ENCODE results near the gene CACNA2D2. TPM values are rescaled to one million over a fixed set of nuclear protein-coding genes. Genes with fewer than 3 reads are reported as not detected.

Gene CACNA2D2
- polyA plus RNA-seq, 3 donors = 13.9 to 16.1 (median 14.0) TPM

DNA sequence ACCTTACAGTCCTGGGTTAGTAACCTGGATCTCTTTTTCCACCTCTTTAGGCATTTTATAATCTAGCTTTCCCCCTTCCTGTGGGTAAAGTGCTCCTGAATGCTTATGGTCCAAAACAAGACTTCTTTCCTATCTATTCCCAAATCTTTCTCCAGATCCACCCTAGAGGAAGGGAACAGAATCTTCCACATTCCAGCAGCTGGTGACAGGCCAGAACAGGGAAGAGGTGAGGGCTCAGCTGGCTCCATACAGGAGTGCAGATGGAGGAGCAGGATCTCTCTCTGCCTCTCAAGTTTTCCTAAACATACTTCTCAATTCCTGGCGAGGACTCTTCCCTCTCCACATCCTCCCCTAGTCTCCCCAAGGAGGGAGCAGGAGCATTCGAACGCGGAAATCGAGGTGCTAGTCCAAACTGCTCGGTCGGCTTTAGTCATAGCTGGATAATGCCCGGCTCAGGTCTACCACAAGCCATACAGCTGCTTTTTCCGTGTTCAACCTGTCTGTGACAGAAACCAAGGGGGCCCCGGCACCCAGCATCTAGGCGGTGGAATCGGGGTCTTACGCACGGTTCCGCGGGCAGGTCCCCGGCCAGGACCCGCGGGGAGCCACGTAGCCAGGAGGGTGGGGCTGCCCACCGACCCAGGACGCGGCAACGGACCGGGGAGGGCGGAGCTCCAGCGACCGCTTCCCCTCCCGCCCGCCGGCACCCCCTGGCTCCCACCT is 166.8 kb downstream of the CACNA2D2 start:
- DNase-seq (ENCODE audit: low read depth in 3 of 3, low spot score in 2 of 3) = no peak

GRCh38 chr3:50334339-50335075 is 168.9 kb downstream of the CACNA2D2 start:
- DNase-seq (ENCODE audit: low read depth in 3 of 3, low spot score in 2 of 3) = no peak

GRCh38 chr3:50333744-50334328 is 169.6 kb downstream of the CACNA2D2 start:
- no peak for DNase-seq (ENCODE audit: low read depth in 3 of 3, low spot score in 2 of 3)

- DNase-seq (ENCODE audit: low read depth in 3 of 3, low spot score in 2 of 3) = no peak
Measured at GRCh38 chr3:50331364-50331907, 172.0 kb downstream of the CACNA2D2 start.

GRCh38 chr3:50330330-50330729 is 173.1 kb downstream of the CACNA2D2 start:
- DNase-seq (ENCODE audit: low read depth in 3 of 3, low spot score in 2 of 3) = no peak

DNA sequence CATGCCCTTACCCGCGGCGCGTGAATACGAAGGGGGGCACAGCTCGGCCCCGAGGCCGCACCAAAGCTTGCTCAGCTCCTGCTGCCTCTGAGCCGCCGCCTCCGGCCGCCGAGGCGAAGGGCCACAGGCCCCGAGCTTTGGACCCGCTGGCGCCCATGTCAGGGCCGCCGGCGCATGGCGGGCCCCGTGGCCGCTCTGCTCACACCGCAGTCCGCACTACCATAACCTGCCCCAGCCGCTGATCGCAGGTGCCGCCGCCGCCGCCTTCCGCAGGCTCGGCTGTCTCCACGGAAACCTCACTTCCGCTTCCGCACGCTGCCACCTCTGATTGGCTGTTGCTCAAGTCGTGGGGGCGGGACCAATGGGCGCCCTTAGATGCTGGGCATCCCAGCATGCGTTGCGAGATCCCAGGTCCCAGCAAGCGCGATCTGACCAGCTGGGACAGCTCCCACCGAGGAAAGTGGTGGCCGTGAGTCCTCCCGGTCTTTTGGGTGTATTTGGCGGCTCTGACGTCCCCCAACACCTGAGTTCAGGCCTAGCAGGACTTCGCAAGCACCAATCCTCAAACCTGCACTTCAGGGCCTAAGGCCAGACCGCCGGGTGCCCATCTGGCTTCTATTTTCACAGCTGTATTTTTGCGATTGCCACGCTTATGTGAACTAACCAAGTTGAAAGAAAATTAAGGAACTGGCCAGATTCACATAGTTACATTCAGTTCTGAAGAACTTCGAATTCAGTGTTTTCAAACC is 175.3 kb downstream of the CACNA2D2 start, which contains the start of gene TUSC2:
TSS of gene TUSC2 (minus strand) at position 281 of the 749 bp plus-strand sequence. CDS start at position 157, 124 bp downstream.
- peak in 2 of 3 donors; percentile 93 to 97 for DNase-seq (ENCODE audit: low read depth in 3 of 3, low spot score in 2 of 3)

GRCh38 chr3:50327129-50327528 is 176.3 kb downstream of the CACNA2D2 start:
- no peak for DNase-seq (ENCODE audit: low read depth in 3 of 3, low spot score in 2 of 3)

GRCh38 chr3:50326182-50326541 is 177.3 kb downstream of the CACNA2D2 start:
- DNase-seq (ENCODE audit: low read depth in 3 of 3, low spot score in 2 of 3) = no peak

GRCh38 chr3:50325497-50326181 is 177.8 kb downstream of the CACNA2D2 start:
- DNase-seq (ENCODE audit: low read depth in 3 of 3, low spot score in 2 of 3) = no peak

- DNase-seq (ENCODE audit: low read depth in 3 of 3, low spot score in 2 of 3) = no peak
Measured at GRCh38 chr3:50325113-50325480, 178.3 kb downstream of the CACNA2D2 start.

DNA sequence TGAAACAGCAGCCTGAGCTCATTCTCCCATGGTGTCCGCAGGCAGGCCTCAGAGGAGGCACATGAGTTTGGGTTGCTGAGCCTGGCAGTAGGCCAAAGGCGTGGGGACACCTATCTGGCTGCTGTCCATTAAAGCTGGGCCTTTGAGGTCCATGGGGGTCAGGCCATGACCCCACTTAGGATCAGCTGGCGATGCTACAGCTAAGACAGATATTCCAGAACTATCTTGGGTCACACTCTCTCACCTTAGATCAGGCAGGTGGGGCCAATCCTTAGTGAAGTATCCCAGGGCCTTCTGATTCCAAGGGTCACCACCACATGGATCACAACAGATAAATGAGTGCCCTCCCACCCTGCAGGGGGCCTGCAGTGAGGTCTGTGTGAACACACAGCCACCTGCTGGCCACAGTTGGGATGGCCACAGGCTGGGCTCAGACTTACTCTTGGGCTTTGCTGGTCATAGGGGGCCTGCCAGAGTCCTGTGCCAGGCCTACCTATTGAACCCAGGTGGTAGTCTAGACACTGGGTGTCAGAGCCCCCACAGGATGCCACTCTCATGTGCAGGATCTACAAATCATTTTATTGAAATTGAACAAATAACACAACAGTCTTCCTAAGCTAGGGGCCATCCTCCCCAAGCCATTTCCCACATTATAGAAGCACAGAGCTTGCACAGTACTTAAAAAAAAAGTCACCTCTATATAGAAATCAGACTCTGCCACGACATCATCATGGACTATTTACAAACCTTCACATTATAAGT is 178.9 kb downstream of the CACNA2D2 start:
- no peak for DNase-seq (ENCODE audit: low read depth in 3 of 3, low spot score in 2 of 3)

GRCh38 chr3:50323614-50324199 is 179.7 kb downstream of the CACNA2D2 start:
- DNase-seq (ENCODE audit: low read depth in 3 of 3, low spot score in 2 of 3) = no peak

GRCh38 chr3:50323092-50323600 is 180.3 kb downstream of the CACNA2D2 start:
- DNase-seq (ENCODE audit: low read depth in 3 of 3, low spot score in 2 of 3) = no peak

DNA sequence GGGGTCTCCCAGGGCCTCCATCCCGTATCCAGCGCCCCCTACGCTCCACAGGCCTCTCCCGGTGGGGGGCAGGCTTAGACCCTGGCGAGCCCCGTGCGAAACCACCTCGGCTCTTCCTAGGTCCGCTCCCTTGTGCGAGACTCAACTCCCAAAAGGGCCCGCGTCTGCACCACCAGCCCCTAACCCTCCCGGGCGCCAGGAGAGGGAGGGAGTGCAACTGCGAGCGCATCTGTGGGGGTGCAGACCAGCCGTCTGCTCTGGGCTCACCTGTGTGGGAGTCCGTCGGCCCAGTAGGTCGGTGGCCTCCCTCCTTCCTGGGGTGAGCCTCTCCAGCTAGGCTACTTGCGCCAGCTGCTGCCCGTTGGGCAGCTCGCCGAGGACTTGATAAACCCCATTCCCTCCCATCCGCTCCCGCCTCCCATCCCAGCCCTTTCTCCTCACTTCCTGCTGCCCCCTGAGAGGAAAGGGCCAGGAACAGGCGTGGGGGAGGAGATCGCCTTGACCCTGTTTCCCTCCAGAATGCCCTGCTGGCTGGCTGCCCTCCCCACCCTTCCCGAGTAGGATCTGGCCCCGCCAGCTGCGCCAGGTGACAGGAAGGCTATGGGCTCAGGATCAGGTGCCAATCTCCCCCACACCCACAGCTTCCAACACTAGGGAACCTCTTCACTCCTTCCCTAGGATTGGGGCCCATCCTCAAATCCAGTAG is 180.9 kb downstream of the CACNA2D2 start, which contains the start of gene HYAL2:
TSS of gene HYAL2 (minus strand) at position 360 of the 706 bp plus-strand sequence. CDS start 2,256 bp downstream, outside the sequence.
- DNase-seq (ENCODE audit: low read depth in 3 of 3, low spot score in 2 of 3) = no peak

GRCh38 chr3:50322115-50322385 is 181.4 kb downstream of the CACNA2D2 start:
- no peak for DNase-seq (ENCODE audit: low read depth in 3 of 3, low spot score in 2 of 3)

- peak in 1 of 3 donors; percentile 87 for DNase-seq (ENCODE audit: low read depth in 3 of 3, low spot score in 2 of 3)
Measured at GRCh38 chr3:50321336-50322114, 181.9 kb downstream of the CACNA2D2 start.

GRCh38 chr3:50320853-50321335 is 182.5 kb downstream of the CACNA2D2 start:
- peak in 1 of 3 donors; percentile 68 for DNase-seq (ENCODE audit: low read depth in 3 of 3, low spot score in 2 of 3)

Measured in right renal cortex interstitium (tissue), 3 donors.